Smooth muscle cell (in vitro differentiated cells): ENCODE results near the gene EBP. TPM values are rescaled to one million over a fixed set of nuclear protein-coding genes. Genes with fewer than 3 reads are reported as not detected.

ENCODE experiments used
- DNase-seq: peaks from one replicate; lab custom pipeline; 2025; ENCODE audit not compliant: unreplicated experiment; lab: John Stamatoyannopoulos, UW
- H2AFZ ChIP-seq: fragments of 200-600 bp; sonication (generic); 2 replicates; pipeline ENCODE4 v1.6.0; 2016; ENCODE audit warnings: antibody characterized with exemption, low read depth, mild to moderate bottlenecking
- H3F3A ChIP-seq: fragments of 200-600 bp; sonication (generic); 2 replicates; pipeline ENCODE4 v1.6.0; 2017; ENCODE audit warnings: antibody characterized with exemption, low read depth
- H3K27ac ChIP-seq: fragments of 200-600 bp; sonication (generic); 2 replicates; pipeline ENCODE4 v1.5.1; 2016; ENCODE audit warnings: low read depth, mild to moderate bottlenecking
- H3K27me3 ChIP-seq: fragments of 200-600 bp; sonication (generic); 2 replicates; pipeline ENCODE4 v1.6.1; 2016; ENCODE audit warnings: low read depth, mild to moderate bottlenecking
- H3K36me3 ChIP-seq: fragments of 200-600 bp; sonication (generic); 2 replicates; pipeline ENCODE4 v1.5.1; 2016; ENCODE audit warnings: low read depth
- H3K4me1 ChIP-seq: fragments of 200-600 bp; sonication (generic); 2 replicates; pipeline ENCODE4 v1.5.1; 2016; ENCODE audit warnings: low read depth
- H3K4me2 ChIP-seq: fragments of 200-600 bp; sonication (generic); 2 replicates; pipeline ENCODE4 v1.6.0; 2016; ENCODE audit warnings: mild to moderate bottlenecking
- H3K4me3 ChIP-seq: fragments of 200-600 bp; sonication (generic); 2 replicates; pipeline ENCODE4 v1.5.1; 2016; ENCODE audit warnings: mild to moderate bottlenecking
- H3K79me2 ChIP-seq: fragments of 200-600 bp; sonication (generic); 2 replicates; pipeline ENCODE4 v1.6.0; 2016; ENCODE audit warnings: low read depth, mild to moderate bottlenecking
- H3K9ac ChIP-seq: fragments of 200-600 bp; sonication (generic); 2 replicates; pipeline ENCODE4 v1.6.0; 2016; ENCODE audit warnings: low read depth
- H3K9me3 ChIP-seq: fragments of 200-600 bp; sonication (generic); replicated peaks from 2 replicates; pipeline ENCODE4 v1.5.1; 2016; ENCODE audit warnings: low read depth
- H4K20me1 ChIP-seq: fragments of 200-600 bp; sonication (generic); 2 replicates; pipeline ENCODE4 v1.6.0; 2016; ENCODE audit warnings: low read depth
- WGBS: methylation state at CpG from one replicate; pipeline ENCODE4 v1.1.7; 2016; ENCODE audit warnings: low lambda C conversion rate; 5-methylcytosine and 5-hydroxymethylcytosine counted together
- polyA plus RNA-seq: library from polyadenylated mRNA; unstranded; fragments of >200 nt; fragmentation: Nextera tagmentation; extraction: Ambion mirVana; gene quantifications from 2 replicates; pipeline ENCODE4 v1.2.1, GENCODE V29; 2016
- total RNA-seq: library from RNA; depleted of rRNA; stranded (reverse); fragments of >200 nt; gene quantifications from 2 replicates; pipeline ENCODE4 v1.2.3, GENCODE V29; 2014
- TF ChIP-seq, protein P1 (sequence below): fragments of 200-600 bp; sonication (generic); IDR thresholded peaks from 2 replicates; pipeline ENCODE4 v1.5.1; 2017; ENCODE audit warnings: borderline replicate concordance, mild to moderate bottlenecking, antibody characterized with exemption; ENCODE audit not compliant: insufficient read depth, poor library complexity, severe bottlenecking

EBP gene
- total and polyA plus RNA-seq, 2 experiments from 2014 or later, result 63.0 to 85.5 TPM

GRCh38 chrX:48575642-48576041, 54.0 kb downstream of the EBP start:
- Histone ChIP-seq H3K4me2 (peak overlapping the region; percentile 96), H3K4me3 (peak overlapping the region; percentile 59), H3K36me3 (no peaks in the 10 kb centered on the region), H3K79me2 (peaks cover 24% of the 10 kb centered on the region), H2AFZ (no peak overlapping the region), H3K9ac (peak overlapping the region; percentile 95), H3F3A (no peaks in the 10 kb centered on the region), H3K4me1 (peaks cover 8% of the 10 kb centered on the region), H3K27me3 (no peaks in the 10 kb centered on the region), H3K27ac (peak overlapping the region; percentile 95), H3K9me3 (no peaks in the 10 kb centered on the region), H4K20me1 (peaks cover 16% of the 10 kb centered on the region)
- TF ChIP-seq, protein P1, sequence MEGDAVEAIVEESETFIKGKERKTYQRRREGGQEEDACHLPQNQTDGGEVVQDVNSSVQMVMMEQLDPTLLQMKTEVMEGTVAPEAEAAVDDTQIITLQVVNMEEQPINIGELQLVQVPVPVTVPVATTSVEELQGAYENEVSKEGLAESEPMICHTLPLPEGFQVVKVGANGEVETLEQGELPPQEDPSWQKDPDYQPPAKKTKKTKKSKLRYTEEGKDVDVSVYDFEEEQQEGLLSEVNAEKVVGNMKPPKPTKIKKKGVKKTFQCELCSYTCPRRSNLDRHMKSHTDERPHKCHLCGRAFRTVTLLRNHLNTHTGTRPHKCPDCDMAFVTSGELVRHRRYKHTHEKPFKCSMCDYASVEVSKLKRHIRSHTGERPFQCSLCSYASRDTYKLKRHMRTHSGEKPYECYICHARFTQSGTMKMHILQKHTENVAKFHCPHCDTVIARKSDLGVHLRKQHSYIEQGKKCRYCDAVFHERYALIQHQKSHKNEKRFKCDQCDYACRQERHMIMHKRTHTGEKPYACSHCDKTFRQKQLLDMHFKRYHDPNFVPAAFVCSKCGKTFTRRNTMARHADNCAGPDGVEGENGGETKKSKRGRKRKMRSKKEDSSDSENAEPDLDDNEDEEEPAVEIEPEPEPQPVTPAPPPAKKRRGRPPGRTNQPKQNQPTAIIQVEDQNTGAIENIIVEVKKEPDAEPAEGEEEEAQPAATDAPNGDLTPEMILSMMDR, result no peak
- WGBS, result 79% methylated on average over 13 of the region's 13 CpGs
- no peak for DNase-seq

DNA sequence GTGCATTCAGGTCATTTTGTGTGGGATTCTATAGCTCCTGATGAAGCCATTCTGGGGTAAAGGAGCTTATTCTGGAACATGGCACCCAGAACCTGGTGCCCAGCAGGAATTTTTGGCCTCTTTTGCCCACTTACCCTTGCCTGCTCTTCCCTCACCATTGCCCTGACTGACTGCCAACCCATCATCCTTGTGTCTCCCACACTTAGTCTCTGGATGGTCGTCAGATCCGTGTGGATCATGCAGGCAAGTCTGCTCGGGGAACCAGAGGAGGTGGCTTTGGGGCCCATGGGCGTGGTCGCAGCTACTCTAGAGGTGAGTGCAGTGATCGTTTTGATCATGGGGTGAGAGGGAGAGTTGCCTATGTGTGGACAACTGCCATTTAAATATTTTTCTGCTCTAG, 54.5 kb downstream of the EBP start:
- H3K27ac ChIP-seq, result peak overlapping the region; percentile 95
- H3K36me3 ChIP-seq, result no peaks in the 10 kb centered on the region

More for the DNA sequence above, 54.5 kb downstream of the EBP start:
- Histone ChIP-seq H3K27me3 (no peaks in the 10 kb centered on the region), H3K9ac (peak overlapping the region; percentile 95), H3K9me3 (no peaks in the 10 kb centered on the region), H2AFZ (no peak overlapping the region), H3K4me2 (peak overlapping the region; percentile 96), H3K4me3 (peak overlapping the region; percentile 59), H3F3A (no peaks in the 10 kb centered on the region), H4K20me1 (peaks cover 16% of the 10 kb centered on the region), H3K79me2 (peaks cover 24% of the 10 kb centered on the region), H3K4me1 (peaks cover 8% of the 10 kb centered on the region)
- 71% methylated on average over 6 of the region's 6 CpGs for WGBS
- TF ChIP-seq, protein P1, result no peak
- DNase-seq, result no peak

Other genes with a start within 250 kb of the EBP start
- gene SSX3, start 165.1 kb upstream of the EBP start, total RNA-seq, result not detected in 2 replicates
- gene SSX3, start 165.1 kb upstream of the EBP start, polyA plus RNA-seq, result not detected in 2 replicates
- gene SSX4, start 138.3 kb upstream of the EBP start, total RNA-seq, result not detected in 2 replicates
- not detected in 2 replicates for gene SSX4, start 138.3 kb upstream of the EBP start, polyA plus RNA-seq
- gene SSX4B, start 109.8 kb upstream of the EBP start, total RNA-seq, result not detected in 2 replicates
- not detected in 2 replicates for gene SSX4B, start 109.8 kb upstream of the EBP start, polyA plus RNA-seq
- gene SLC38A5, start 51.5 kb upstream of the EBP start, total RNA-seq, result 69.4 and 79.0 TPM in 2 replicates
- 68.7 and 88.7 TPM in 2 replicates for gene SLC38A5, start 51.5 kb upstream of the EBP start, polyA plus RNA-seq
- 60.6 and 78.9 TPM in 2 replicates for gene FTSJ1, start 45.6 kb upstream of the EBP start, total RNA-seq
- gene FTSJ1, start 45.6 kb upstream of the EBP start, polyA plus RNA-seq, result 80.8 and 82.4 TPM in 2 replicates
- gene PORCN, start 12.8 kb upstream of the EBP start, total RNA-seq, result 25.1 and 25.5 TPM in 2 replicates
- 14.8 and 23.2 TPM in 2 replicates for gene PORCN, start 12.8 kb upstream of the EBP start, polyA plus RNA-seq
- 3.8 and 4.5 TPM in 2 replicates for gene TBC1D25, start 17.9 kb downstream of the EBP start, total RNA-seq
- gene TBC1D25, start 17.9 kb downstream of the EBP start, polyA plus RNA-seq, result 9.7 and 9.8 TPM in 2 replicates
- gene RBM3, start 52.7 kb downstream of the EBP start, total RNA-seq, result 110 and 156 TPM in 2 replicates
- gene RBM3, start 52.7 kb downstream of the EBP start, polyA plus RNA-seq, result 111 and 116 TPM in 2 replicates
- gene WDR13, start 75.7 kb downstream of the EBP start, total RNA-seq, result 46.9 and 55.3 TPM in 2 replicates
- 113 and 133 TPM in 2 replicates for gene WDR13, start 75.7 kb downstream of the EBP start, polyA plus RNA-seq
- 0.54 and 2.5 TPM in 2 replicates for gene WAS, start 162.0 kb downstream of the EBP start, total RNA-seq
- 0.15 and 0.24 TPM in 2 replicates for gene WAS, start 162.0 kb downstream of the EBP start, polyA plus RNA-seq
- 2.6 and 2.7 TPM in 2 replicates for gene SUV39H1, start 174.9 kb downstream of the EBP start, total RNA-seq
- 5.6 and 7.7 TPM in 2 replicates for gene SUV39H1, start 174.9 kb downstream of the EBP start, polyA plus RNA-seq
- not detected in 2 replicates for gene GLOD5, start 239.9 kb downstream of the EBP start, total RNA-seq
- gene GLOD5, start 239.9 kb downstream of the EBP start, polyA plus RNA-seq, result not detected in 2 replicates